ENCODE results near the gene COTL1.

COTL1 gene

DNA sequence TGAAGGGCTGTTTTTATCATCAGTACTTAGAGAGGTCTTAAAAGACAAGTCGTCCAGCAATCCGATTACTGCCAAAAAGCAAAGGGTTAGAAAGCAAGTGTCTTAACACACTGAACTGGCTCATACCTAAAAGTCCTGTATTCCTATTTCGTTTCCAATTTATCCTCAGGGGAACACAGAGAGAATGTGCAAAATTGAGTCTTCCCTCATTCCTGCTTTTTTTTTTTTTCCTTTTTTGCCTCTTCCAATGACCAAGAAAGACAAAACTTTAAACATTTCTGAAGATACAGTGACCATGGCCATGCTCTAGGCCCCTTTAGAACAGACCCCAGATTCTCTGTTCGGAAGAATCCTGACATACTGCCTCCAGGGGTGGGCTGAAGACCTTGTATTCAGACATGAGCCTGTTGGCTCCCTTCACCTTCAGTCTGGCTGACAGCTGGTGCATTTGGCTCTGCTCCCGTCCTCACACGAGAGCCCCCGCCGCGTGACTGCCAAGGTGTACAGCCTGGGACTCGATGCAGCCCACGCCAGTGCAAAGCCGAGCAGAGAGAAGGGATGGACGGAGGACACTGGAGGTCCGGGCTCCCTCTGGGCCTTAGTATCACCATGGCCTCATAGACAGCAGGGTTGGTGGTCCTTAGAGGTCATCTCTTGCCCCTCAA lies 47.0 kb downstream of the COTL1 start:
- Mint-ChIP-seq H3K36me3 (ENCODE audit: low read depth) (peaks cover 88% of the 10 kb centered on the region), H3K9me3 (peaks cover 36% of the 10 kb centered on the region), H3K27me3 (ENCODE audit: low read depth, poor library complexity) (peaks cover 3% of the 10 kb centered on the region), H3K4me1 (peaks cover 44% of the 10 kb centered on the region), H3K4me3 (no peak overlapping the region), H3K27ac (no peak overlapping the region)
- no peak for DNase-seq
- TF ChIP-seq, protein P1, sequence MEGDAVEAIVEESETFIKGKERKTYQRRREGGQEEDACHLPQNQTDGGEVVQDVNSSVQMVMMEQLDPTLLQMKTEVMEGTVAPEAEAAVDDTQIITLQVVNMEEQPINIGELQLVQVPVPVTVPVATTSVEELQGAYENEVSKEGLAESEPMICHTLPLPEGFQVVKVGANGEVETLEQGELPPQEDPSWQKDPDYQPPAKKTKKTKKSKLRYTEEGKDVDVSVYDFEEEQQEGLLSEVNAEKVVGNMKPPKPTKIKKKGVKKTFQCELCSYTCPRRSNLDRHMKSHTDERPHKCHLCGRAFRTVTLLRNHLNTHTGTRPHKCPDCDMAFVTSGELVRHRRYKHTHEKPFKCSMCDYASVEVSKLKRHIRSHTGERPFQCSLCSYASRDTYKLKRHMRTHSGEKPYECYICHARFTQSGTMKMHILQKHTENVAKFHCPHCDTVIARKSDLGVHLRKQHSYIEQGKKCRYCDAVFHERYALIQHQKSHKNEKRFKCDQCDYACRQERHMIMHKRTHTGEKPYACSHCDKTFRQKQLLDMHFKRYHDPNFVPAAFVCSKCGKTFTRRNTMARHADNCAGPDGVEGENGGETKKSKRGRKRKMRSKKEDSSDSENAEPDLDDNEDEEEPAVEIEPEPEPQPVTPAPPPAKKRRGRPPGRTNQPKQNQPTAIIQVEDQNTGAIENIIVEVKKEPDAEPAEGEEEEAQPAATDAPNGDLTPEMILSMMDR (IDR thresholded peaks at IDR 0.05), result no peak

- H3K4me3 Mint-ChIP-seq, result no peak overlapping the region
- no peak for DNase-seq
- peaks cover 36% of the 10 kb centered on the region for H3K9me3 Mint-ChIP-seq
- peaks cover 98% of the 10 kb centered on the region for H3K36me3 Mint-ChIP-seq (ENCODE audit: low read depth)
- H3K27me3 Mint-ChIP-seq (ENCODE audit: low read depth, poor library complexity), result no peaks in the 10 kb centered on the region
- H3K27ac Mint-ChIP-seq, result no peak overlapping the region
- peaks cover 48% of the 10 kb centered on the region for H3K4me1 Mint-ChIP-seq
- TF ChIP-seq, protein P1 (IDR thresholded peaks at IDR 0.05), result no peak
Observed at GRCh38 chr16:84569382-84569987, 48.4 kb downstream of the COTL1 start.

DNA sequence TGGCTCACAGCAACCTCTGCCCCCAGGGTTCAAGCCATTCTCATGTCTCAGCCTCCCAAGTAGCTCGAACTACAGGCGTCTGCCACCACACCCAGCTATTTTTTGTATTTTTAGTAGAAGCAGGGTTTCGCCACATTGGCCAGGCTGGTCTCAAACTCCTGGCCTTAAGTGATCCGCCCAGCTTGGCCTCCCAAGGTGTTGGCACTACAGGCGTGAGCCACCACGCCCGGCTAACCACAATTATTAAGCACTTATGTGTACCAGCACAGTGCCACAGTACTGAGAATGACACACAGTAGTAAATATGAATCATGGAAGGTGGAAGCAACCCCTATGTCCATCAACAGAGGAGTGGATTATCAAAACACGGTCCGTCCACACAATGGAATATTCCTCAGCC lies 49.8 kb downstream of the COTL1 start:
- peaks cover 34% of the 10 kb centered on the region for H3K4me1 Mint-ChIP-seq
- no peak for DNase-seq
- H3K4me3 Mint-ChIP-seq, result no peak overlapping the region
- peaks cover 36% of the 10 kb centered on the region for H3K9me3 Mint-ChIP-seq
- no peaks in the 10 kb centered on the region for H3K27me3 Mint-ChIP-seq (ENCODE audit: low read depth, poor library complexity)
- peaks cover 96% of the 10 kb centered on the region for H3K36me3 Mint-ChIP-seq (ENCODE audit: low read depth)
- TF ChIP-seq, protein P1 (IDR thresholded peaks at IDR 0.05), result no peak
- H3K27ac Mint-ChIP-seq, result no peak overlapping the region

- H3K27me3 Mint-ChIP-seq (ENCODE audit: low read depth, poor library complexity), result no peaks in the 10 kb centered on the region
- DNase-seq, result no peak
- H3K36me3 Mint-ChIP-seq (ENCODE audit: low read depth), result peaks cover 91% of the 10 kb centered on the region
- peaks cover 31% of the 10 kb centered on the region for H3K4me1 Mint-ChIP-seq
- H3K4me3 Mint-ChIP-seq, result no peak overlapping the region
- TF ChIP-seq, protein P1 (IDR thresholded peaks at IDR 0.05), result no peak
- peaks cover 33% of the 10 kb centered on the region for H3K9me3 Mint-ChIP-seq
- no peak overlapping the region for H3K27ac Mint-ChIP-seq
Observed at GRCh38 chr16:84567286-84567962, 50.5 kb downstream of the COTL1 start.

DNA sequence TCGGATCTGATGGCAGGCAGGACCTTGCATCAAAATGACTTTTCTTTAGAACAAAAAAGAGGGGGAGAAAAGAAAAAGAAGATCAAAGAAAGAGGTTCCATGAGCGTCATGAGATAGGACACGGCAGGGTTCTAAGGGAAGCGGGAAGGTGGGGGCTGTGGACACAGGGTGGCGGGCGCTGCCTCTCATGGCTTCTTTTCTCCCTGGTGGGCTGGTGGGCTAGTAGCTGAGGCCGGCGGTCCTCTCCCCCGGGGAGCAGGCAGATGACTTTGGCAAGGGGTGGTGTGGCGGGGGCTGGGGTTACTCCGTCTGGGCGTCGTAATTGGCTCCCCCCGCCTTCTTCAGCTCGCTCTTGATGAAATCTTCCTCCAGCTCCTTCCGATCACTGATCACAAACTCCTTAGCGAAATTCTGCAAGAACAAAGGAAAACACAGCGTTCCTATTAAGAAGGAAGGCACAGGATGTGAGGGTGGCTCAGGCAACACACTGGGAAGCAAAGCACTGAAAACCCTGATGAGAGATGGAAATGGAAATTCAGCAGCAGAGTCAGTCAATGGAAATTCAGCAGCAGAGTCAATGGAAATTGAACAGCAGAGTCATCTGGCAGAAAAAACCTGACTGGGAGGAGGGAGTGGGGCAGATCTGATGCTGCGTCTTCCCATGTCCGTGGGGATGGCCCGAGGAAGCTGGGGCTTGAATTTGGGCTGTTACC lies 51.2 kb downstream of the COTL1 start:
- Mint-ChIP-seq H3K27me3 (ENCODE audit: low read depth, poor library complexity) (no peaks in the 10 kb centered on the region), H3K4me3 (no peak overlapping the region), H3K4me1 (peaks cover 26% of the 10 kb centered on the region), H3K27ac (peak overlapping the region; percentile 60), H3K36me3 (ENCODE audit: low read depth) (peaks cover 84% of the 10 kb centered on the region), H3K9me3 (peaks cover 31% of the 10 kb centered on the region)
- TF ChIP-seq, protein P1 (IDR thresholded peaks at IDR 0.05), result no peak
- no peak for DNase-seq
